ENCODE data around the gene DPF3. TPM values are rescaled to one million over a fixed set of nuclear protein-coding genes. Genes with fewer than 3 reads are reported as not detected.

Gene DPF3
- total and polyA plus RNA-seq, 2 donors (not counting 1 experiment from before 2014, with no cell fraction given), result 3.4 to 10.2 TPM

DNA sequence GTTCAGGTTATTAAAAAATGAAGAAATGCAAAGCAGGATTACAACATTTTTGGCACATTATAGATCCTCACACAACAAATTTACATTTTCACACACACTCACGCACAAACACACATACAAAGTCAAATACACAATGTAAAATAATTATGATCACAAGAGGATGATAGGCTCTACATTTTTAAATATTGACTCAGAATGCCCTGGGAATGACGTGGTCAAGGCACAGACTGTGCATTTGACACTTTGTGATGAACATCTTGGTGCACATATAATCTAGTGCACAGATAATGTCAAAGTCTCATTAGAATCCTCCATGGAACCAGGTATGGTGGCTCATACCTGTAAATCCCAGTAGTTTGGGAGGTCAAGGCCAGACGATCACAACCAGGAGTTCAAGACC is 49.4 kb downstream of the DPF3 start:
- Mint-ChIP-seq H3K4me1 (peaks cover 2% of the 10 kb centered on the region), H3K9me3 (ENCODE audit: insufficient read depth) (no peaks in the 10 kb centered on the region), H3K27me3 (no peaks in the 10 kb centered on the region), H3K4me3 (no peak overlapping the region), H3K27ac (no peak overlapping the region)
- H3K27ac ChIP-seq (ENCODE audit: low read length in 2 of 2), result no peak overlapping the region
- no peak for DNase-seq
- WGBS (ENCODE audit: insufficient coverage), result 79% methylated on average over 2 of the region's 3 CpGs
- H4K20me1 ChIP-seq (ENCODE audit: control insufficient read depth, insufficient read depth, low read length, poor library complexity, severe bottlenecking), result peaks cover 17% of the 10 kb centered on the region
- intact Hi-C loops (cut with micrococcal nuclease), result no loop called here
- H3K4me1 ChIP-seq (ENCODE audit: control insufficient read depth in 2 of 2, insufficient read depth in 2 of 2, low read length in 2 of 2), result no peaks in the 10 kb centered on the region
- H2AFZ ChIP-seq (ENCODE audit: insufficient read depth, low read depth, low read length, poor library complexity, severe bottlenecking), result no peak overlapping the region
- H3K36me3 ChIP-seq (replicated peaks in 1 of 2; ENCODE audit: control extremely low read depth in 1 of 2, control insufficient read depth in 1 of 2, extremely low read depth in 1 of 2, insufficient read depth in 2 of 2, low read length in 1 of 2), result no peaks in the 10 kb centered on the region
- no peaks in the 10 kb centered on the region for H3K27me3 ChIP-seq (replicated peaks in 1 of 4; ENCODE audit: control extremely low read depth in 1 of 4, control insufficient read depth in 3 of 4, insufficient read depth in 4 of 4, low read length in 3 of 4)
- no peak for ATAC-seq (ENCODE audit: low read depth)
- no peak overlapping the region for H3K4me3 ChIP-seq (ENCODE audit: control extremely low read depth in 1 of 5, extremely low read depth in 1 of 5, insufficient read depth in 1 of 5, low read depth in 2 of 5, low read length in 4 of 5)
- no peak overlapping the region for H3K9ac ChIP-seq (ENCODE audit: low read length)
- H3K79me2 ChIP-seq (ENCODE audit: control insufficient read depth, insufficient read depth, low read length), result peaks cover 11% of the 10 kb centered on the region
- TF ChIP-seq EZH2 (IDR thresholded peaks at IDR 0.05; ENCODE audit: borderline replicate concordance, insufficient read depth, low read depth, low read length, poor library complexity, severe bottlenecking), result no peak
- TF ChIP-seq, protein P1, sequence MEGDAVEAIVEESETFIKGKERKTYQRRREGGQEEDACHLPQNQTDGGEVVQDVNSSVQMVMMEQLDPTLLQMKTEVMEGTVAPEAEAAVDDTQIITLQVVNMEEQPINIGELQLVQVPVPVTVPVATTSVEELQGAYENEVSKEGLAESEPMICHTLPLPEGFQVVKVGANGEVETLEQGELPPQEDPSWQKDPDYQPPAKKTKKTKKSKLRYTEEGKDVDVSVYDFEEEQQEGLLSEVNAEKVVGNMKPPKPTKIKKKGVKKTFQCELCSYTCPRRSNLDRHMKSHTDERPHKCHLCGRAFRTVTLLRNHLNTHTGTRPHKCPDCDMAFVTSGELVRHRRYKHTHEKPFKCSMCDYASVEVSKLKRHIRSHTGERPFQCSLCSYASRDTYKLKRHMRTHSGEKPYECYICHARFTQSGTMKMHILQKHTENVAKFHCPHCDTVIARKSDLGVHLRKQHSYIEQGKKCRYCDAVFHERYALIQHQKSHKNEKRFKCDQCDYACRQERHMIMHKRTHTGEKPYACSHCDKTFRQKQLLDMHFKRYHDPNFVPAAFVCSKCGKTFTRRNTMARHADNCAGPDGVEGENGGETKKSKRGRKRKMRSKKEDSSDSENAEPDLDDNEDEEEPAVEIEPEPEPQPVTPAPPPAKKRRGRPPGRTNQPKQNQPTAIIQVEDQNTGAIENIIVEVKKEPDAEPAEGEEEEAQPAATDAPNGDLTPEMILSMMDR (IDR thresholded peaks at IDR 0.05), result no peak
- ChIA-PET POLR2A (no interaction called here), CTCF (no interaction called here)
- H3K9me3 ChIP-seq (ENCODE audit: control extremely low read depth in 1 of 3, control insufficient read depth in 2 of 3, insufficient read depth in 1 of 3, low read length in 2 of 3), result no peaks in the 10 kb centered on the region
- H3K4me2 ChIP-seq (replicated peaks; ENCODE audit: low read depth, low read length, poor library complexity, severe bottlenecking), result no peak overlapping the region

DNA sequence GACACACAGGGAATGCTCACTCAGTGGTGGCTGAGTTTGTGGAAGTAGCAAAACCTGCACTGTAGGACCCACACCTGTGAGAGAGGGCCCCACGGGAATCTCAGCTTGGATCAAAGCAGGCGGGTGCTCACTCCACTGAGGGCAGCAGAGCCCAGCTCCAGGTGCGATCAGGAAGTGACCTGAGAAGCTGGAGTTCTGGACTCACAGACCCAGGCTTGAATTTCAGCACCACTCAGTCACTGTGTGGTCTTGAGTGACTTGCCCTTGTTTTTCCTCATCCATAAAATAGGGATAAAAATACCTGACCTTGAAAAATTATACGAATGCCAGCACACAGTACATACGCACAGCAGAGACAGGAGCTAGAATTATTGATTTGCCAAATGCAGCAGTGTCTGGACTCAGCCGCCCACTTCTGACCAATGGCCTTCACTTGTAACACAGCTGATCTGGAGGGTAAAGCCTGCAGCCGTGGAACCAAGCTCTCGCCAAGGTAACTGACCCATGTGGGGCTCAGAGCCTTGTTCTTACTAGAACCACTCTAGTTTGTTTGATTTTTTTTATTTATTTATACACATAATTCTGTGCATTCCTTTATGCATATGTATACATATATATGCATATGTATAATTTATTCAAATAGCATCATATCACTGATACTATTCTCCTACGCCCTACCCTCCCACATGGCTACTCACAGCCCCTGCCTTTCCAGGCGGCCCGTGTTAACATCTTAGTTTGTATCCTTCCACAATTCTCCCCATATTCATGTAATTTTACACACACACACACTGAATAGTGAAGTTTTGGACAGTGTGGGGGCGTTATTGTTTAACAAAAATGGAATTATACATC is 53.9 kb downstream of the DPF3 start:
- H3K4me1 Mint-ChIP-seq, result no peaks in the 10 kb centered on the region
- no peak for TF ChIP-seq EZH2 (IDR thresholded peaks at IDR 0.05; ENCODE audit: borderline replicate concordance, insufficient read depth, low read depth, low read length, poor library complexity, severe bottlenecking)
- TF ChIP-seq, protein P1 (IDR thresholded peaks at IDR 0.05), result no peak
- peaks cover 4% of the 10 kb centered on the region for H3K79me2 ChIP-seq (ENCODE audit: control insufficient read depth, insufficient read depth, low read length)
- no peaks in the 10 kb centered on the region for H3K27me3 ChIP-seq (replicated peaks in 1 of 4; ENCODE audit: control extremely low read depth in 1 of 4, control insufficient read depth in 3 of 4, insufficient read depth in 4 of 4, low read length in 3 of 4)
- no peak for DNase-seq
- H3K9ac ChIP-seq (ENCODE audit: low read length), result no peak overlapping the region
- no peaks in the 10 kb centered on the region for H3K27me3 Mint-ChIP-seq
- no peaks in the 10 kb centered on the region for H3K36me3 ChIP-seq (replicated peaks in 1 of 2; ENCODE audit: control extremely low read depth in 1 of 2, control insufficient read depth in 1 of 2, extremely low read depth in 1 of 2, insufficient read depth in 2 of 2, low read length in 1 of 2)
- no peaks in the 10 kb centered on the region for H3K9me3 Mint-ChIP-seq (ENCODE audit: insufficient read depth)
- no peak overlapping the region for H3K4me3 ChIP-seq (ENCODE audit: control extremely low read depth in 1 of 5, extremely low read depth in 1 of 5, insufficient read depth in 1 of 5, low read depth in 2 of 5, low read length in 4 of 5)
- H2AFZ ChIP-seq (ENCODE audit: insufficient read depth, low read depth, low read length, poor library complexity, severe bottlenecking), result no peak overlapping the region
- ATAC-seq (ENCODE audit: low read depth), result no peak
- no peak overlapping the region for H3K4me3 Mint-ChIP-seq
- H3K27ac ChIP-seq (ENCODE audit: low read length in 2 of 2), result no peak overlapping the region
- intact Hi-C loops (cut with micrococcal nuclease), result no loop called here
- CTCF ChIA-PET, result no interaction called here
- 84% methylated on average over 7 of the region's 12 CpGs for WGBS (ENCODE audit: insufficient coverage)
- H3K9me3 ChIP-seq (ENCODE audit: control extremely low read depth in 1 of 3, control insufficient read depth in 2 of 3, insufficient read depth in 1 of 3, low read length in 2 of 3), result no peaks in the 10 kb centered on the region
- H3K4me2 ChIP-seq (replicated peaks; ENCODE audit: low read depth, low read length, poor library complexity, severe bottlenecking), result no peak overlapping the region
- no peaks in the 10 kb centered on the region for H3K4me1 ChIP-seq (ENCODE audit: control insufficient read depth in 2 of 2, insufficient read depth in 2 of 2, low read length in 2 of 2)
- peaks cover 8% of the 10 kb centered on the region for H4K20me1 ChIP-seq (ENCODE audit: control insufficient read depth, insufficient read depth, low read length, poor library complexity, severe bottlenecking)
- POLR2A ChIA-PET, result no interaction called here
- no peak overlapping the region for H3K27ac Mint-ChIP-seq

Data from B cell (primary cell).